ENCODE data around the gene NFIB.

Gene NFIB

DNA sequence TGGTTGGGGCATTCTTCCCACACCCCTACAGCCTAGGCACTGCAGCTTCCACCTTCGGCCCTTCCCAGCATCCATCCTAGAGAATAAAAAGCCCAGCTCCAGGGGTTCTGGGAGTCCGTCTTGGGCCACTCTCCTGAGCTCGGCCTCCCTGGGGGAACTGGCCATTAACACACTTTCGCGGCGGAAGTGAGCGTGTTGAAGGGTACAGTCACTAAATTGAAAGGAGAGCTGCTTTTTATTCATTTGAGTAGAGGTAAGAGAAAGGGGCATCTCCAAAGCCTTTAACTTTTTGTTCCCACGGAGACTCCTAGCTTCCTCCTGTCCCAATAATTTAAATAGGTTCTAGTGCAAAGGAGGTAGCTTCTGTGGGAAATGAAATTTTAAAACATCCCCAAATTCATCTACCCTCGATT lies 31.0 kb upstream of the NFIB start:
- no peak for DNase-seq

DNA sequence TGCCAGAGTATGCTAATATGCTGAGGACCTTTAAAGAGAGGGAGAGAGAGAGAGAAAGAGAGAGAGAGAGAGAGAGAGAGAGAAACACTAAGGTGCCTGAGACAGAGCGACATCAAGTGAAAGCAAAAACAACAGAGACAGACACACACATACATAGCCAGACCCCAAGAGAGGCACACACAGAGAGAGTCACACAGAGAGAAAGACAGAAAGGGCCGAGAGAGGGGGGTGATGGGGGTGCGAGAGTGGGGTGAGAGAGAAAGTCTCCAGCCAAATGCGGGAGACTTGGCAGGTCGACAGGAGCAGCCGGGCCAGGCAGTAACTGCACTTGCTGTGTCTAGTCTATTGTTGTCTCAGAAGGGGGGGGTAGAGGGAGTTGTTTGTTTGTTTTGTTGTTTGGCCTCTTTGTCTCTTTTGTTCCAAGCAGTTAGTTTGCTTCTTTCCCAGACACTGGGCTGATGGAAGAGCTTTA lies 30.1 kb upstream of the NFIB start:
- no peak for DNase-seq

DNA sequence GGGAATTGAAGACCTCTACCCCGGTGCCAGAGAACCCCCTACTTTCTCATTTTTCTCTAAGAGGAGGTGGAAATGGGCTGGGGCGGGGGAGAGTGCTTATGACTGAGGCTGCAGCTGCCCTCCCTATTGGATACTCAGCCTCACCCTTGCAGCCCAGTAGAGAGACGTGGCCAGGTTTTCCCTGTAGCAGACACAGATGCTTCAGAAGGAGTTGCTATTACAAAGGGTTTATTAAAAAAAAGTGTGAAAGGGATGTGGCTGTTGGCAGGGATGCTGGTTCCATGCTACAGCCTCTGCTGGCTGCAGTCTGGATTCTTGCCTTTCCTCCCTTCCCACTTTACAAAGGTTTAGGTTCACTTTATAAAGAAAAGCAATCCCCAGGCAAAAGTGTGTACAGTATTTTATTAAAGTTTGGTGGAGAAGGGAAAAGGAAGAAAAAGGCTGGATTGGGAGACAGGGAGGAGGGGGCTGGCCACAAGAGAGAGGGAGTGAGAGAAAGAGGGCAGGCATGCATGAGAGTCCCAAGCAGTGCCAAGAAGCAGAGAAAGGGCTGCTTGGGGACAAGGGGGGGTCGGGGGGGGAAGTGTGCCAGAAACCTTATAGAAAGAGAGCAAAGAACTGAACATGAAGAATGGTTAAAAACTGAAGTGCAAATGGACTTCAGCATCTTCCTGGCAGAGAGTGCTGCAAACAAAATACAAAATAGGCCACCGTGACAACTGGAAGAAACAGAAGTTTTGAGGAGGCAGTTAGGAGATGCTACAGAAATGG lies 29.5 kb upstream of the NFIB start:
- no peak for DNase-seq

GRCh38 chr9:14342736-14343135 lies 28.8 kb upstream of the NFIB start:
- DNase-seq: no peak

GRCh38 chr9:14341437-14342122 lies 27.6 kb upstream of the NFIB start:
- DNase-seq: no peak

- DNase-seq: no peak
Observed at GRCh38 chr9:14340994-14341393, 27.1 kb upstream of the NFIB start.

DNA sequence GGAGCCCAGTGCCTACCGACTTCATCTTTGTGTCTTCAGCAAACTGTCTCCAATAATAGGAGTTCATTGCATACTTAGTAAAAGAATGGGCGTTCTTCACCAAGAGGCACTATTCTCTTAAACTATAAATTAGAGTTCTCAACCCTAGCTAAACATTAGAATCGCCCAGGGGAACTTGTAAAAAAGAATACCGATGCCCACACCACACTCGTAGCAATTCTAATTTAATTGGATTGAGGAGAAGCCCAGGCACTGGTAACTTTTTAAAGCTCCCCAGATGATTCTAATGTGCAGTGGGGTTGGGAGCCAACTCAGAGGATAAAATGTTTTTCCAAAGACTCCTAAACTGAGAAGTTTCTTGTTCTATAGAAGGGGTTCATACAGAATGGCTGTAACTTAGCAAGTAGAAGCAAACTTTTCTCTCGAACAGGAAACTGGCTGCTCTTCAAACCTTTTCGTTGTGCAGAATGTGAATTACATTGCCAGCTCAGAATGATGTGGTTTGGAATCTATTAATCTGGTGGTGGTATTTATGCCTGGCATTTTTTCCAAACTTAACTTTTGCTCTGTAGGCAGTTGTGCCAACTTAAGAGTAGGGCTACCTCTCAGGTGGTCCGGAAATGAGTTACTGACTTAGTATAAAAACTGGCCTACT lies 26.4 kb upstream of the NFIB start:
- no peak for DNase-seq

DNA sequence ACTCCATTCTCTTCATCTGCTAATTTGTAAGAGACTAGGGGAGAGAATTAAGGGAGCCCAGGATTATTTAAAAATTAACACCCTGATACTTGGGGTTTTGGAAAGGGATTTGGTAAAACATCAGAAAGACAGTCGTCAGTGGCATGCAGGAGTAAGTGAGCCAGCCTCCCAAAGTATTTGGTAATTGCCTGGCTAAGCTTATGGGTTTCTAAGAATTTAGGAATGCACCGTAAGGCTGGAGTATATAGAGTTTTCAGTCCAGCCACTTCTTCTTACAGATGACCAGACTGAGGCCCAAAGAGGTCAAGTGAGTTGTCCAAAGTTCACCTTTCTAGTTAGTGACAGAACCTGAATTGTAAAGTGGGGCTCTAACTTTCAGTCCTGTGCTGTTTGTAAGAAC lies 25.8 kb upstream of the NFIB start:
- DNase-seq: no peak

DNA sequence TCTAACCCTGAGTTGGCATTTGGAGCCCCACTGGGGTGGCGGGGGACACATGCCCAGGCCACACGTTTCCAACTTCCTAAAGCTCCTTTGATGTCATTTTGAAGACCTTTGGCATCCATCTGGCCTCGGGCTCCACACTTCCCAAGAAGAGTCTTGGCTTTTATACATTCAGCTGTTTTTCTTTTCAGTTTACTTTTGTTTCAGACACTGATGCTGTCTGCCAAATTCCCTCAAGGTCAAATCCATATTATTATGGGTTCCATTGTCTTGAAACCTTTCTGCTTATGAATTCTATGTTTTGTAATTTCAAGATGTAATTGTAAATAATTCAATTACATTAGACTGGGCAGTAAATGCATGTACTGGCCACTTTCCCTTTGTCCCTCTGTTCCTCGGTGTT lies 23.7 kb upstream of the NFIB start:
- DNase-seq: no peak

- no peak for DNase-seq
Observed at GRCh38 chr9:14336244-14336643, 22.3 kb upstream of the NFIB start.

DNA sequence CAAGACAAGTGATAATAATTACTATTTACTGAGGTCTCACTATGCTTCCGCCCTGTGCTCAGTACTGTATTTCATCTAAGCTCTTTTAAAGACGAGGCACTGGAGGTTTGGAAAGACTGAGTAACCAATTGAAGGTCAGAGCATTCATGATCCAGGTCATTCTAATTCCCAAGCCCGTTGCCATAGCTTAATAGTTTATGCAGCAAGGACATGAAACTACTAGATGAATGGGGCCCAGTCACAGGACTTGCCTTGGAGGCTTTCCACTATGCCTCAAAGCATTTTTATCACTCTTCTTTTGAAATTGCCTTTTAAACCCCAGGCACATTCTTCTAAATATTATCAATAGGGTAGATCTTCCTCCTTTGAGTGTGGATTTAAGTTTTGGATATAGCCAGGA lies 17.2 kb upstream of the NFIB start:
- DNase-seq: no peak

DNA sequence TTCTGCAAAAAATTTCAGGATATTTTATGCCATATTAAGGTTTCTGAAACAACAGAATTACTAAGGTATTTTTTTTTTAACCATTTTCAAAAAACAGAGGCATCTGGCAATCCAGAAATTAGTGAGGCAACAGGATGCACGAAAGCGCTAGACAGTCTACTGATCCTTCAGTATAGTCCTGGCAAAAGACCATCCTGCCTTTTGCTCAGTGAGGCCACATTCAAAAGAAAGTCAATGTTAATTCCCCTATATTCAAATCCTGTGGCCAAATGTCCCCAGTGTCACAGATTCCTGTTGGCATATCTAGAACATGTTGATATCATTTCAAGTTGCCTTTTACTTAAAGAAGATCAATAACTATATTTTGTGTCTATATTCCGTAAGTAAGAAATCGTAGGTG lies 13.1 kb upstream of the NFIB start:
- DNase-seq: no peak

DNA sequence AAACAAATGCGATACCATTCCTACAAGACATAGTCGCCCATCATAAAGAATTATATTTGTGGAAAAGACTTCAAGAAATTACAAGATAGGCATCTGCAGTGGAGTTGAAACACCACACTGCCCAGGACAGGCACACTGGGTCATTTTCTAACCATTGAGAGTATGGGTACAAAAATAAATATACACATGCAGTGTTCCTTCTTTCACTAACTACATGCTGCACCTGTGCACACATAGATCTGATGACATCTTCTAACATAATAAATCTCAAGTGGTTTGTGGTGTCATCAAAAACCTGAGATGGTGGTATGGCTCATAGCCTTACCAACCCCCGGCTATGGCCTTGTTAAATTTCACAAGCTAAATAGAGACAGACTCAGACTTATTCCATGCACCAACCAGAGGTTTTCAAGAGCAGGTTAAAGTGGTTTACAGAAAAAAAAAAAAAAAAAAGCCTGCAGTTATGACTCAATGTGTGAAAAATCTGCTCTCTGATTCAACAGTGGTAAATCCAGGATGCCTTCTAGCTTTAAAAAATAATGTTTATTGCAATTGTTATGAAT lies 12.4 kb upstream of the NFIB start:
- DNase-seq: no peak

GRCh38 chr9:14325147-14325546 lies 11.2 kb upstream of the NFIB start:
- DNase-seq: no peak

DNA sequence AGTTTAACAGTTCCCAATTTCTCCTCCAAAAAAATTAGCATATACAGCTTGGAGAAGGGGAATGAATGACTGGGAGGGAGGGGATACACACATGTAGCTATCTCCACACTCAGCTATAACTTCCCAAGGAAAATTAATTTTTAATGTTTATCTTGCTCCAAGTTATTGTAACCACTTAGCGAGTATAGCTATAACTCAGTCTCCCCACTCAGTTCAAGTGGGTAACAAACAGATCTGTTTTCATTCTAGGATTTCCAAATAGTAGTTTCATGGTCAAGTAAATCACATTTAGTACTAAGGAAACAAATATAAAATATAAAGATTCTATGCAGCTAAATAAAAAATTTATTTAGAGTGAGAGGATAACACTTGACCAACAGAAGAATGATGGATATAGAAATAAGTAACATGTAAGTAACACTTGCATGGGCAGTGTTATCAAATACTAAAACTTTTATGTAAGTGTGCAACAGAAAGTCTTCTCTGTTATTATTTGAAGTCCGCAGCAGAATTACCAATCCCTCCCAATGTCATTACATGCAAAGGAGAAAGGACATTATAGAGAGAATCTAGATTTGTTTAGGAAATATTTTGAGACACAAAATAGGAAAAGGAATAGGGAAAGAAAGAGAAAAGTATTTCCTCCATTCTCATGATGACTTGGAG lies 10.2 kb upstream of the NFIB start:
- DNase-seq: no peak

GRCh38 chr9:14323083-14323971 lies 9.4 kb upstream of the NFIB start:
- DNase-seq: no peak

DNA sequence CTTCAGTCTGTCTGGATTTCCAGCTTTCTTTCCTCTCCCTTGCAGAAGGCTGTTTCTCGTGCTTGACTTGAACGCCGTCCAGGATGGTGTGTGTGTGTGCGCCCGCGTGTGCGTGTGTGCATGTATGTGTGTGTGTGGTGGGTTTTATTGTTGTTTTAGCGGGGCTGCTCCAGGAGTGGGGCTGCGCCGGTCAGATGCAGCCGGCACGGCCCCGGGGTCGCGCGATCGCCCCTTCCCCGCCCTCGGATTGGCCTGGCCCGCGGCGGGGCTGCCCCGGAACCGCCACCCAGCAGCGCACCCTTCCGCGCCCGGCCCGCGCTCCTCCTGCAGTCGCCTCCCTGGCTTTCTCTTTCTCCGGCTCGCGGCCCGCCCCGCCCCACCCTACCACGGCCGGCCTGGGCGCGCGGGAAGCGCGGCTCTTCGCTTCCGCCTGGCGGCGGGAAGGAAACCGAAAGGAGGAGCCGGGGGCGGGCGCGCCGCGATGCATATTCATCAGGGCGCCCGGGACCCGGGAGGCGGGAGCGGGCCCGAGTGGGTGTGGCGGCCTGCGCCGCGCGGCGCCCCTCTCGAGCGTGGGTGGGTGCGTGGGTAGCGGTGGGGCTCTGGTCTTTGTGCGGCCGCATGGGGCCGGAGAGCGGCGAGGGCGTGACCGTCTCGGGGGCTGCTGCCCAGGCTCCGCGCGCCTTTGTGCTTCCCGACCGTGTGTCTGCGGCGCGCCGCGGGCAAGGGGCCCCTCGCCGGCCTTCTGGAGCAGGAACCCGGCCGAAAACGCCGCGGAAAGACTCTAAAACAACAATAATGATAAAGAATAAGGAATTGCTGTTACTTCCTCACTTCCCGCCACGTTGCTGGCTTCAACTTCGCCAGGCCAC lies 8.5 kb upstream of the NFIB start:
- DNase-seq: peak; percentile 90

- peak; percentile 59 for DNase-seq
Observed at GRCh38 chr9:14321517-14322130, 7.7 kb upstream of the NFIB start.

DNA sequence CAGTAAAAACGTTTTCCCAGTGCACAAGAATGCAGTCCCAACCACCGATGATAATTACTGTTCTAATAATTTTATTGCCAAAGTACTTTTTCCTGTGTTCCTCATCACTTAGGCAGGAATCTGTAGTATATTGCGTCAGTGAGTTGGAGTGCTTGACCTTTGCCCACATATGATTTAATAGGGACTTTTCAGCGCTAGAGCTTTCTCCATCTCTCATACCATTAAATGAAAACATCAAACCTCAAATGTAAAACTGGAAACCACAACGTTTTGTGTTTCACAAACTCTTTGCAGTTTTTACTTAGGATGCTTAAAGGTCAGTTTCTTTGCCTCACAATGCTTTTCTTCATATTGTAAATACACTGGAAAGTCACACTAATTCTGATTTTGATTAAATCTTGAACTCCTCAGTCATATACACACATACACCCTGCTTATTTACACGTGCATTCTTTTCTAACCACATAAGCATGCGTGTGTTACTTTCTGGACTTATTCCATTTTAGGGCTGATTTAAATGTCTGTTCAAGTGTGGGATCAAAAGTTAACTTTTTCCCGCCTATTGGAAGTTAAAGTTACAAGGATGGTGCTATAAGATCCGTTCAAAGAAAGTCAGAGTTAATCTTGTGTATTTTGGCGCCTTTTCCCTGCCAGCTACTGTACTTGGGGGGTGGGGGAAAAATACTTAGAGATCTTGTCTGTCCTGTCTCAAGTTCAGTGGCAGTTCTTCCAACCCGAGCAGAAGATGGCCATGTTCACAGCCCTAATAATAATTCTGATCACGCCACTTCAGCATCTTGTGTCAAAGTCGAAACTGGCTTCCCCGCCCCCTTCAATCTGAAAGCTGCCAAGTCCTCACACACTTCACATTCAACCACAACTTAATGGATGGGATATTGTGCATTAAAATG lies 6.6 kb upstream of the NFIB start:
- DNase-seq: peak; percentile 33

Measured in NCI-H2227 treated with DMSO at 0.1 percent for 48 hours (cell line).